CD14-positive monocyte (primary cell): Measurements from ENCODE around the gene NLRC3. TPM values are rescaled to one million over a fixed set of nuclear protein-coding genes. Genes with fewer than 3 reads are reported as not detected.

Source experiments
- DNase-seq, 3 donors: peaks; one replicate each; pipeline ENCODE4 v3.0.0-alpha.2; 2011 to 2022
- H2AFZ ChIP-seq: 2 replicates; pipeline ENCODE4 v1.6.0; 2012; ENCODE audit warnings: mild to moderate bottlenecking, low read depth, low read length, inconsistent platforms; ENCODE audit not compliant: insufficient read depth, poor library complexity, severe bottlenecking
- H3K27ac ChIP-seq, 2 donors: 1 replicate in 1 of 2; 2 replicates in 1 of 2; pipeline ENCODE4 v1.5.1; 2012 to 2013; ENCODE audit warnings: low read length in 2 of 2, control low read depth in 1 of 2, inconsistent platforms in 1 of 2, low read depth in 1 of 2, mild to moderate bottlenecking in 1 of 2
- H3K27me3 ChIP-seq, 2 donors: one replicate each; pipeline versions ENCODE4 v1.6.0 to v1.6.1; 2011 to 2013; ENCODE audit warnings: low read length in 2 of 2; ENCODE audit not compliant: control insufficient read depth in 2 of 2, insufficient read depth in 2 of 2
- H3K36me3 ChIP-seq, 2 donors: replicated peaks in 1 of 2; 1 replicate in 1 of 2; 2 replicates in 1 of 2; pipeline versions ENCODE4 v1.5.1 to v1.6.1; 2012 to 2013; ENCODE audit warnings: low read length in 2 of 2, control low read depth in 1 of 2, inconsistent platforms in 1 of 2, mild to moderate bottlenecking in 1 of 2; ENCODE audit not compliant: insufficient read depth in 2 of 2, control insufficient read depth in 1 of 2
- H3K4me1 ChIP-seq, 2 donors: 1 replicate in 1 of 2; 2 replicates in 1 of 2; pipeline versions ENCODE4 v1.5.1 to v1.6.1; 2012 to 2013; ENCODE audit warnings: low read length in 2 of 2, control low read depth in 1 of 2, inconsistent platforms in 1 of 2, mild to moderate bottlenecking in 1 of 2, moderate library complexity in 1 of 2; ENCODE audit not compliant: insufficient read depth in 2 of 2, control insufficient read depth in 1 of 2
- H3K4me2 ChIP-seq: replicated peaks from 2 replicates; pipeline ENCODE3; 2012; ENCODE audit warnings: low read length, moderate library complexity, mild to moderate bottlenecking; ENCODE audit not compliant: poor library complexity, severe bottlenecking; ENCODE audit errors: extremely low read depth
- H3K4me3 ChIP-seq, 3 experiments: fragments of 200-600 bp in 1 of 3; sonication (generic) in 1 of 3; replicated peaks in 1 of 3; 1 replicate in 2 of 3; 2 replicates in 1 of 3; pipeline ENCODE4 v1.5.1; 2011 to 2013; ENCODE audit warnings: low read length in 3 of 3, mild to moderate bottlenecking in 3 of 3, control low read depth in 2 of 3, low read depth in 2 of 3, inconsistent platforms in 1 of 3, moderate library complexity in 1 of 3
- H3K79me2 ChIP-seq: 2 replicates; pipeline ENCODE4 v1.6.0; 2012; ENCODE audit warnings: mild to moderate bottlenecking, control low read depth, inconsistent platforms, low read length, moderate library complexity; ENCODE audit not compliant: insufficient read depth
- H3K9ac ChIP-seq: 2 replicates; pipeline ENCODE4 v1.6.0; 2017; ENCODE audit warnings: low read length, mild to moderate bottlenecking; ENCODE audit not compliant: insufficient read depth, poor library complexity, severe bottlenecking
- H3K9me3 ChIP-seq, 2 donors: replicated peaks in 1 of 2; 1 replicate in 1 of 2; 2 replicates in 1 of 2; pipeline versions ENCODE4 v1.5.1 to v1.6.1; 2012 to 2013; ENCODE audit warnings: low read length in 2 of 2, control low read depth in 1 of 2; ENCODE audit not compliant: control insufficient read depth in 1 of 2, insufficient read depth in 1 of 2
- H4K20me1 ChIP-seq: 2 replicates; pipeline ENCODE4 v1.6.0; 2012; ENCODE audit warnings: mild to moderate bottlenecking, low read length, control low read depth, moderate library complexity; ENCODE audit not compliant: insufficient read depth
- H3K27ac Mint-ChIP-seq, 7 donors: one replicate each; pipeline ENCODE4 v1.8.0; 2020; ENCODE audit warnings: mild to moderate bottlenecking in 7 of 7, mixed read lengths in 7 of 7, moderate library complexity in 6 of 7, inconsistent platforms in 2 of 7
- H3K27me3 Mint-ChIP-seq, 3 donors: one replicate each; pipeline ENCODE4 v1.8.0; 2021 to 2022; ENCODE audit warnings: low read depth in 3 of 3, mild to moderate bottlenecking in 3 of 3, mixed read lengths in 3 of 3, moderate library complexity in 3 of 3, inconsistent platforms in 1 of 3
- H3K36me3 Mint-ChIP-seq, 2 donors: one replicate each; pipeline ENCODE4 v1.8.0; 2020; ENCODE audit warnings: mixed read lengths in 2 of 2, inconsistent platforms in 1 of 2, mild to moderate bottlenecking in 1 of 2
- H3K4me1 Mint-ChIP-seq: one replicate; pipeline ENCODE4 v1.8.0; 2020; ENCODE audit warnings: mild to moderate bottlenecking, mixed read lengths
- H3K4me3 Mint-ChIP-seq, 2 donors: one replicate each; pipeline ENCODE4 v1.8.0; 2020; ENCODE audit warnings: mild to moderate bottlenecking in 2 of 2, mixed read lengths in 2 of 2, moderate library complexity in 1 of 2
- H3K9me3 Mint-ChIP-seq, 7 donors: one replicate each; pipeline ENCODE4 v1.8.0; 2020 to 2022; ENCODE audit warnings: mixed read lengths in 7 of 7, mild to moderate bottlenecking in 6 of 7, moderate library complexity in 6 of 7, inconsistent platforms in 2 of 7
- WGBS: methylation state at CpG from one replicate; pipeline ENCODE4 v1.1.5; 2013; ENCODE audit warnings: missing lambda C conversion rate; ENCODE audit not compliant: insufficient coverage; 5-methylcytosine and 5-hydroxymethylcytosine counted together
- intact Hi-C, 2 donors: fragments of 100-400 bp; cut with micrococcal nuclease; formaldehyde crosslinking; loops; one replicate each; pipeline versions ENCODE4 v1.15.0 to v1.15.1; 2023
- polyA plus RNA-seq, 3 donors: library from polyadenylated mRNA; depleted of rRNA in 1 of 3; unstranded in 2 of 3; stranded (reverse) in 1 of 3; fragments of 300-500 nt in 2 of 3; fragments of >200 nt in 1 of 3; fragmentation: Illumina TruSeq in 2 of 3; gene quantifications; 1 replicate in 2 of 3; 2 replicates in 1 of 3; pipeline ENCODE4 v1.2.3, GENCODE V29; 2012 to 2021
- TF ChIP-seq, protein P1 (sequence below): fragments of 200-600 bp; IDR thresholded peaks from one replicate; pipeline ENCODE4 v1.8.0; 2022; ENCODE audit warnings: antibody characterized with exemption, mild to moderate bottlenecking

NLRC3 gene
- polyA plus RNA-seq, 3 donors, result 0.03 to 0.07 (median 0.06) TPM

GRCh38 chr16:3546986-3547682 is 30.1 kb downstream of the NLRC3 start:
- Histone ChIP-seq H3K9me3 (no peaks in the 10 kb centered on the region), H3K4me1 (peaks cover 18% of the 10 kb centered on the region in 2 donors), H2AFZ (peak overlapping the region; percentile 42), H3K4me2 (peak overlapping the region; percentile 31), H3K79me2 (no peaks in the 10 kb centered on the region), H3K36me3 (no peaks in the 10 kb centered on the region), H4K20me1 (no peaks in the 10 kb centered on the region), H3K4me3 (no peak overlapping the region), H3K27me3 (no peaks in the 10 kb centered on the region), H3K27ac (no peak overlapping the region), H3K9ac (no peak overlapping the region)
- 34% methylated on average over 12 of the region's 15 CpGs for WGBS
- intact Hi-C loops, result no loop called here
- TF ChIP-seq, protein P1, sequence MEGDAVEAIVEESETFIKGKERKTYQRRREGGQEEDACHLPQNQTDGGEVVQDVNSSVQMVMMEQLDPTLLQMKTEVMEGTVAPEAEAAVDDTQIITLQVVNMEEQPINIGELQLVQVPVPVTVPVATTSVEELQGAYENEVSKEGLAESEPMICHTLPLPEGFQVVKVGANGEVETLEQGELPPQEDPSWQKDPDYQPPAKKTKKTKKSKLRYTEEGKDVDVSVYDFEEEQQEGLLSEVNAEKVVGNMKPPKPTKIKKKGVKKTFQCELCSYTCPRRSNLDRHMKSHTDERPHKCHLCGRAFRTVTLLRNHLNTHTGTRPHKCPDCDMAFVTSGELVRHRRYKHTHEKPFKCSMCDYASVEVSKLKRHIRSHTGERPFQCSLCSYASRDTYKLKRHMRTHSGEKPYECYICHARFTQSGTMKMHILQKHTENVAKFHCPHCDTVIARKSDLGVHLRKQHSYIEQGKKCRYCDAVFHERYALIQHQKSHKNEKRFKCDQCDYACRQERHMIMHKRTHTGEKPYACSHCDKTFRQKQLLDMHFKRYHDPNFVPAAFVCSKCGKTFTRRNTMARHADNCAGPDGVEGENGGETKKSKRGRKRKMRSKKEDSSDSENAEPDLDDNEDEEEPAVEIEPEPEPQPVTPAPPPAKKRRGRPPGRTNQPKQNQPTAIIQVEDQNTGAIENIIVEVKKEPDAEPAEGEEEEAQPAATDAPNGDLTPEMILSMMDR, result no peak
- Mint-ChIP-seq H3K4me1 (peaks cover 14% of the 10 kb centered on the region), H3K4me3 (peak overlapping the region in 1 of 2 donors; percentile 53), H3K27ac (peak overlapping the region in 3 of 7 donors; percentile 5 to 63 (median 11)), H3K36me3 (peaks cover 0 to 5% of the 10 kb centered on the region in 2 donors), H3K27me3 (peaks cover 0 to 2% (median 0%) of the 10 kb centered on the region in 3 donors), H3K9me3 (peaks cover 0 to 11% (median 2%) of the 10 kb centered on the region in 7 donors)
- DNase-seq, result peak; percentile 10 to 39 (median 31)

DNA sequence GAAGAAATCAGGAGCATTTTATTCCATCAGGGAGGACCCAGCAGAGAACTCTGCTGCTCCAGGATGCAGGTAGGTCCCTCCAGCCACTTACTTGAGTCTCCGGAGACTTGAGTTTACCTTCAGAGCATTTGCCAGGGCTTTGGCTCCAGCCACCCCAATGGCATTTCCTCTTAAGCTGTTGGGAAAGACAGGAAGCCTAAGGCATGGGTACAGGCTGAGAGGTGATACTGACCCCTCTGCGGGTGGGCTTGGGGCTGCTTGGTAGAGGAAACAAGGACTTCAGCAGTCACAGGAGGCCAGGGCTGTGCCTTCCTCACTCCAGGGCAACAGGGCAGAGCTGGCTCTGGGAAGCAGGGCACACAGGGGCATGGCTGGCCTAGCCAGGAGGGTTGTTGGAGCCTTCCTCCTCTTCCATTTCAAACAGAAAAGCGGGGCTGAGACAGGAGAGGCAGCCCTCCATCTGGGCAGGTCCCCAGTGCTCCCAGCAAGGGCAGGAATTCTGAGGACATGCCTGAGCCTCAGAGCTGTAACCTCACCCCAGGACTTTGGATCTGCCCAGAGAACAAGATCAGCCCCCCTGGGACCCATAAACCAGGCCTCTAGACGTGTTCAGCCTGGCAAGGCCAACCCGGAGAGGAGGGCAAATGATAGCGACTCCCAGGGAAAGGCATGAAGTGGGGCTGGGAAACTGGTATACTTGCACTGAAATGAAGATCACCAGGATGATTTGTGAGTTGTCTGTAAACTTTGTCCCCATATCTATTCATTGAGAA is 34.4 kb downstream of the NLRC3 start:
- peaks cover 12% of the 10 kb centered on the region in 2 donors for H3K4me1 ChIP-seq
- H3K4me1 Mint-ChIP-seq, result peaks cover 10% of the 10 kb centered on the region
- H3K9ac ChIP-seq, result no peak overlapping the region
- H3K9me3 Mint-ChIP-seq, result no peaks in the 10 kb centered on the region
- WGBS, result 96% methylated on average over 4 of the region's 6 CpGs
- intact Hi-C loops, result no loop called here
- TF ChIP-seq, protein P1, result no peak
- no peak overlapping the region for H3K27ac Mint-ChIP-seq
- no peaks in the 10 kb centered on the region for H3K36me3 Mint-ChIP-seq
- no peaks in the 10 kb centered on the region for H3K27me3 ChIP-seq
- no peaks in the 10 kb centered on the region for H4K20me1 ChIP-seq
- H3K4me3 ChIP-seq, result no peak overlapping the region
- H3K4me3 Mint-ChIP-seq, result no peak overlapping the region
- no peak overlapping the region for H3K27ac ChIP-seq
- H3K9me3 ChIP-seq, result no peaks in the 10 kb centered on the region
- no peaks in the 10 kb centered on the region for H3K79me2 ChIP-seq
- no peak overlapping the region for H2AFZ ChIP-seq
- no peaks in the 10 kb centered on the region for H3K27me3 Mint-ChIP-seq
- no peak for DNase-seq
- H3K4me2 ChIP-seq, result no peak overlapping the region
- H3K36me3 ChIP-seq, result no peaks in the 10 kb centered on the region
